GM18868 (cell line): Measurements from ENCODE around the gene NKD1.

Source experiments
- ATAC-seq: cut with Tn5 transposase; IDR thresholded peaks from one replicate; pipeline ENCODE4 v1.9.1; 2021; ENCODE audit warnings: mild to moderate bottlenecking, moderate library complexity; ENCODE audit not compliant: unreplicated experiment

Gene NKD1

DNA sequence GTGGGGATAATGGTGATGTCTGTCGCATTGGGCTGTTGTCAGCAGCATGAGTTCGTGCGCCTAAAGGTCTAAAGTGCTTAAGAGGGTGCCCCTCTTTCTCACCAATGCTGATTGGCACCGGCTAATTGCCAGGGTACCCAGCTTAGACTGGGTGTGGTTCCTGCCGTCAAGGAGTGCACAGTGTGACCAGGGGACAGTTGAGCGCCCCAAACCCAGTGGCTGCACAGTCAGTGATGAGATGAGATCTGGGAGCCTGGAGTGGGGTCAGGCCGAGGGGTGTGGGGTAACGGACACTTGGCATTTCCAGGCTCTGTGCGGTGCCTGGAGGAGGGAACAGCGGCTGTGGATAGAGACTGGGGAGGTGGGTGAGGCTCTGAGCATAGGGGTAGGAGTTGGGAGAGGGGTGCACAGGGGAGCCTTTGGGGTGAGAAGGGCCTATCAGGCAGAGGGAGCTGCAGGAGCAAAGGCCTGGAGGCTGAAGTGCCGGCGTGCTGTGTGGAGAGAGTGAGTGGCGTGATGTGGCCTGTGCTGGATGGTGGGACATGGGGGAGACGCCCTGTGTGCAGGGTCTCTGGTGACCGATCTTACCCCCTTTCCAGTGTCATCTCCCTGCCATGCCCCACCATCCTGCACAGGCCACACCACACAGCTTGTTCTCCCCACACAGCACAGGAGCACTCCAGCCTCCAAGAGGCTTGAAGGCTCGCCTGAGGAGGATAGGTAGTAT is 74.6 kb downstream of the NKD1 start:
- ATAC-seq = no peak

DNA sequence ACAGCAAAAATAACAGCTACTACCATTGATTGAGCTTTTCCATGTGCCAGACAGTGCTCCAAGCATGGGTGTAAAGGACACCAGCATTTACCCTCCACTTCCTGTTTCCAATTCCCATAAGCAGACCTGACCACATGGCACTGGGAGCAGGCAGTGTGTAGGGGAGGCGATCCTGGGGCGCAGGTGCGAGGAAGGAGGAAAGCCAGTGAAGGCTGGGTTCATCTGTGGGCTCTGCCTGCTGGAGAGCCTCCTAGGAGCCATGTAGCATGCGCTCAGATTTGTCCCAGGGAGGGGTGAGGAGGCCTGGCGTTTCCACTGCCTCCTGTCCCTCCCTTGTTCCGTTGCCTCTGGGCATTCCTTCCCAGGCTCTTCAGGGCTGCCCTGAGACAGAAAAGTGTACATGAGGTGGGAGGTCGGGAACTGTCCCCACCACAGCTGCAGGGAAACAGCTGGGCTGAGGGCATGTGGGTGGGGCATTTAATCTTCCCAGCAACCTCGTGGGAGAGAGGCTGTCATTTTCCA is 76.3 kb downstream of the NKD1 start:
- no peak for ATAC-seq

DNA sequence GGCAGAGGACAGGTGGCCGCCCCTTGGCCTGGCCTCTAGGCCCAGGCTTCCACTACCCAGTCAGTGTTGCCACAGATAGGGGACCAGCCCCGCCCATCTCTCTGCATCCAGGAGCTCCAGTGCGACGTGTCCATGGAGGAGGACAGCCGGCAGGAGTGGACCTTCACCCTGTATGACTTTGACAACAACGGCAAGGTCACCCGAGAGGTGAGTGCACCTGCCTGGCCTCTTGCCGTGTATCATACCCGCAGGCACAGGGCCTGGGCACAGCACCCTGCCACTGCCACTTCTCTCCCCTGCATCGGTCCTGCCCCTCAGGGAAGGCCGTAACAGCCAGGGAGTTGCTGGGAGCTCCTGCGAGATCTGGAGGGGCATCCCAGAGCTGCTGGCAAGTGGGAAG is 77.2 kb downstream of the NKD1 start:
- no peak for ATAC-seq

DNA sequence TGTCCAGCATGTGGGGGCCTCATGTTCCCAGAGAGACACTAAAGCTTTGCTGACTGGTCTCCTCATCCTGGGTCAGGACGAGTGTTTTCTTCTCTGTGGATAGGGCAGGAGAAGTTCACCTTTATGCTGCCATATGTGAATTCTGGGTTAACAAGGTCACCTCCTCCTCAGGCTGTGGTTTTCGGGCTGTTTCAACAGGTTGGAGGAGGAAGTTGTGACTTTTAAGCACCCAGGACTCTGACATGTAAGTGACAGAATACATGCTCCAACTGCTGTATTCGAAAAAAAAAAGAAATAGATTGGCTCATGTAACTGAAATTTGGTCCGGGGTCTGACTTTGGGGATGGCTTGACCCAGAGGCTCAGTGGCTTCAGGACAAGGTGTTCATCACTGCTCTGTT is 78.7 kb downstream of the NKD1 start:
- no peak for ATAC-seq

DNA sequence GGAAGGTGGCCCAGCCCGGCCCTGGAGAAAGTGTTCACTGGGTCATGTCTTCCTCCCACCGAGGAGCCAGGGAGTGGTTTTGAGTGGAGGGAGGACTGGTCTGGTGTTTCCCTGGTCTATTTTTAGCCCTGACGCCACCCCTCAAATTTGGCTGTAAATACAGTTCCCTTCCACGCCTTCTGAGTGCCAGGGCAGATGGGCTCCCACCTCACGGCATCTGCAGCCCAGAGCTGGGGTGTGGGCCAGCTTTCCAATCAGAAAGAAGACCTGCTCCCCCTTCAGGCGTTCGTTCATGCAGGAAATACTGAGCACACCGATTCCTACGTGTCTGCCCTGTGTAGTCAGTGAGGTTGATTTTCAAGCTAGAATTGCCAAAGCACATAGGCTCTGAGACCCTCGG is 79.2 kb downstream of the NKD1 start:
- ATAC-seq = peak; percentile 60

DNA sequence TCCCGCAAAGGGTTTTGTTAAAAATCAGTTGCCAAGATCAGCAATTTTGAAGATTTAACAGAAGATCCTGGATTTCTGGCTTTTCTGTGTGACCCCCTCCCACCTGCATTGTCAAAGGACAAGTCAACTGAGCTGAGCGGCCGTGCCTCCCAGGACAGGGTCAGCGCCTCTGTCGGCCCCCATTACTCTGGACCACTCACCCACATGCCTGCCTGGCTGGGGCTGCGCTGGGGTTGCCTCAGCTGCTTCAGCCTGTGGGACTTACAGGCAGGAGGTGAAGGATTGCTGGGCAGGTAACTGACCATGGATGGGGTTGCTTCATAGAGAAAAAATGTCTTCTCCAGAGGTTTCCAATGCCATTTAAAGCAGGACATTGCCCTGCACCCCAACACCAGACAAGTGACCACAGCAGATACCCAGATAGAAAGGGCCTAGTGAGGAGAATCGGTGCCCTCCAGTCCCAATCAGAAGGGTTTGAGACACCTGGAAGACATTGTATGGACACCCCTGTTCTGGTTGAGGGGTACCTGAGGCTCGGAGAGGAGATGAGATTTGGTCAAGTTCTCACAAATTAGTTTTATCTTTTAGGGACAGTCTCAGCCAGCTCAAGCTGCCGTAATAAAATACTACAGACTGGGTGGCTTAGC is 80.1 kb downstream of the NKD1 start:
- no peak for ATAC-seq

DNA sequence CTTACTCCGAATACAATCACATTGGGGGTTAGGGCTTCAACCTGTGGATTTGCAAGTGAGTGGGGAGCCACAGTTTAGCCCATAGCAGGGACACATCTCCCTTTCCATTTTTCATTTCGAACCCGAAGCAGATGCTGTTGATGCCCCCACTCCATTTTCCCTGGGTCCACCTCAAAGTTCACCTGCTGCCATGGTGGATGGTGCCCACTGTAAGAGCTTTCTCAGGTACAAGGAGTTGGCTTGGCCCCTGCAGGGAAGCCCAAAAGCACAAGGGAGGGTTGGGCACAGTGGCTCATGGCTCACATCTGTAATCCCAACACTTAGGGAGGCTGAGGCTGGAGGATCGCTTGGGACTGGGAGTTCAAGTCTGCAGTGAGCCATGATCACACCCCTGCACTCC is 81.1 kb downstream of the NKD1 start:
- ATAC-seq = no peak

DNA sequence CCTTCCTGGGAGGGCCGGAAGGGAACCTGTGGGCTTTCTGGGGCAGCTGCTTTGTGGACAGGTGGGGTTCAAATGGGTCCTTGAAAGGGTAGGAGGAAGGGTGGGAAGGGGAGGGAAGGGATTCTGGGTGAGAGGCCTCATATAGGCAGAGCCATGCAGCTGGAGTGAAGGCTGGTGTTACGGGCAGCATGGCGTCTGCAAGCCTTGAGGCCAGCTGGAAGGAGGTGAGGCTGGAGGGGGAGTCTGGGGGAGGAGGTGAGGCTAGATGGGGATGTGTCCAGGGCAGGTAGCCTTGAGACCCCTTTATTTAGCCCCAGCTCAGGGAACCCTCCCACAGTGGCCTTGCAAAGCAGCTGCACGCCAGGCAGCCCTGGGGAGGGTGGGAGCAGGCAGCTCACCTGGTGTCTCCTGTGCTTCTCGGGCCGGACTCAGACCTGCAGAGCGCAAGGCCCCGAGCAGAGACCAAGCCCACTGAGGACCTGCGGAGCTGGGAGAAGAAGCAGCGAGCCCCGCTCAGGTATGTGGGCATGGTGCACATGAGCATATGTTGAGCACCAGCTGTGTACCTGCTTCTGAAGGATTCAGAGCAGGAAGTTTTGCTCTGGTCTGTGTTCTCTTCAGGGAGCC is 82.3 kb downstream of the NKD1 start:
- ATAC-seq = no peak

DNA sequence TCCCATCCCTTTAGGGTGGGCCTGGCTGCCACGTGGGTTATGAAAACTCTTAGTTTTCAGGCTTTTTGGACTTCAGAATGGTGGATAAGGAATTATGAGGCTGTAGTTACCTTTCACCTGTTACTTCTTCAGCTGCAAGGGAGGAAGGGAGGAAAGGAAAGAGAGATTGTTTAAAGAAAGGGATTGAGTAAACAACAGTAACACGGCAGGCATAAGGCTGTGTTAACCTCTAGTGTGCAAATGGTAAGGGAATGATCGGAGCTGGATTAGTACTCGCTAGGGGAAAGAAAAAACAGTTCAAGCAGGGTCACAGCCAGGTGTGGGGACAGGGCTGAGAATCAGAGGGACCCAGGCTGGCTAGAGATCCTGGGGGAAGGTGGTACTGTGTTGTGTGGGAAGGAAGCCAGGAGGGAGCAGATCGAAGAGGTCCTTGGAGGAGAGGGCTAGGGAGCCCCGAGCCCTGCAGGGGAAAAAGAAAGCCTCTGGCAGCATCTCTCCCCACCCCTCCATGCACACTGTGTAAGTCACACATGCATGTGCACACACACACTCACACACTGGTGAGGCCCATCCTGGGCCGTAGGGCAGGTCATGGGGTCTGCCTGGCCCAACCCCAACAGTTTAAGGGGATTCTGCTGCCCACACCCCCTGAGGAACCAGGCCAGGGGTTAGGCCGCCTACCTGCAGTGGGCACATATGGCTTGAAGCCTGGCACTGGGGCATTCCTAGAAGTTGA is 83.2 kb downstream of the NKD1 start:
- no peak for ATAC-seq

DNA sequence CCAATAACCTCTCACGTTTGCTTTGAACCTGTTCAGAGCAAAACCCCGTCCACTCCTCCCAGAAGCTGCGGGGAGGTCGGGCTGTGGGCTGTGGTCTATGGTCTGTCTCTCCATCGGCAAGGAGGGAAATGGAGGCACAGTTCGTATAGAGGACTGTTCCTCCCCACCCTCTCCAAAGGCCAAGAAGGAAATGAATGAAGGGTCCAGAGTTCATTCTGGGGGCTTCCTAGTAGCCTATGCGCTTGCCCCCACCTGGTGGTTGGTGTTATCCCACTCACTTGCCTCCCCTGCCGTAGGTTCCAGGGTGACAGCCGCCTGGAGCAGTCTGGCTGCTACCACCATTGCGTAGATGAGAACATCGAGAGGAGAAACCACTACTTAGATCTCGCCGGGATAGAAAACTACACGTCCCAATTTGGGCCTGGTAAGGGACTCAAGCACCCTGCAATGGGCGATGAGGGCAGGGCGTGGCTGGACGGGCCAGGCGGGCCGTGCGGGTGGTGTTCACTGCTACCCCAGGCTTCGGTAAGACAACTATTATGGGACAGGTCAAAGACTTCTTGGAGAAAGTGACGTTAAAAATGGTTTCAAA is 83.9 kb downstream of the NKD1 start:
- no peak for ATAC-seq

DNA sequence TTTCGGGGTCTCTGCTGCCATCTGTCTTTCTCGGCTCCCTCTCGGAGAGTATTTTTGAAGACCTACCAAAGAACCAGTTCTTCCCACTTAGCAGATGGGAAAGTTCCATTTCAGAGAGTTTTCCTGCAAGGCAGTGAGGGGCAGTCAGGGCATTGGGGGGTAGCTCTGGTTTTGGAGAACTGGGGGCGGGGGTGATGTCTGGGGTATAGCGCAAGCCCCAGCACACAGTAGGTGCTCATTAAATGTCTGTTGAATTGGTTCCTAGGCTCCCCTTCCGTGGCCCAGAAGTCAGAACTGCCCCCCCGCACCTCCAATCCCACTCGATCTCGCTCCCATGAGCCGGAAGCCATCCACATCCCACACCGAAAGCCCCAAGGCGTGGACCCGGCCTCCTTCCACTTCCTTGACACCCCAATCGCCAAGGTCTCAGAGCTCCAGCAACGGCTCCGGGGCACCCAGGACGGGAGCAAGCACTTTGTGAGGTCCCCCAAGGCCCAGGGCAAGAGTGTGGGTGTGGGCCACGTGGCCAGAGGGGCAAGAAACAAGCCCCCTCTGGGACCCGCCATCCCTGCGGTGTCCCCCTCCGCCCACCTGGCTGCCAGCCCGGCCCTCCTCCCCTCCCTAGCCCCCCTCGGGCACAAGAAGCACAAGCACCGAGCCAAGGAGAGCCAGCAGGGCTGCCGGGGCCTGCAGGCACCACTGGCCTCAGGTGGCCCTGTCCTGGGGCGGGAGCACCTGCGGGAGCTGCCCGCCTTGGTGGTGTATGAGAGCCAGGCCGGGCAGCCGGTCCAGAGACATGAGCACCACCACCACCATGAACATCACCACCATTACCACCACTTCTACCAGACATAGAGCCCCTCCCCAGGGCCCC is 85.0 kb downstream of the NKD1 start:
- ATAC-seq = no peak

DNA sequence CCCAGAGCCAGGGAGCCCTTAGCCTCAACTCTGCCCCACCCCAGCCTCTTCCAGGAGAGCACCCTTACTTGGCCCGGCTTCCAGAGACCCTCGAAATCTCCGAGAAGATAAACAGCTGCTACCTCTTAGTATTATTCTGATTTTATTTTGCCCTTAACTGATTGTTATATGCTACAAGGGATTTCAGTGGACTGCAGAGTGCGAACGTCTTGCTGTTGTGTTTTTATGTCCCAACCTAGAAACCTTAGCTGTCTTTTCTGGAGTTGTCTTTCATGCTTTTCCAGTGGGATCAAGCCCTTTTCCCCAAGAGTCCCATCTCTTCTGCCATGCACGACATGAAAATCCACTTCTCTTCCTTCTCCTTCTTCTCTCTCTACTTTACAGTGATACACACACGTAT is 85.9 kb downstream of the NKD1 start:
- no peak for ATAC-seq

DNA sequence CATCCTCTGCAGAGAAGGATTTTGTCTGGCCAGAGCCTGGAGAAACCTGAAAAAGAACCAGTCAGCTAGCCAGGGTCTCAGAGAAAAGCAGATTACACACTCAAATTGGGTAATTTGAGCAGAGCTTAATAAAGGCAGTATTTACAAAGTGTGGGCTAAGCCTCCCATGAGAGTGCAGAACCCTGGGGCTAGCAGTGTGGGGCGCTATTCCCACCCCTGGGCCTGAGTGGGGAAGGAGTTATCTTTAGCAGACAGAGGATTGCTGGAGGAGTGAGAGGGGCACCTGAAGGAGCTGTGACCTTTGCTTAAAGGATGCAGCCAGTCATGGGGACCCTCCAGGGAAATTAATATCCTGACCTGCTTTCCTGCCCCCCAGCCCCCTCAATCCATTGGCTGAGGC is 86.8 kb downstream of the NKD1 start:
- no peak for ATAC-seq

DNA sequence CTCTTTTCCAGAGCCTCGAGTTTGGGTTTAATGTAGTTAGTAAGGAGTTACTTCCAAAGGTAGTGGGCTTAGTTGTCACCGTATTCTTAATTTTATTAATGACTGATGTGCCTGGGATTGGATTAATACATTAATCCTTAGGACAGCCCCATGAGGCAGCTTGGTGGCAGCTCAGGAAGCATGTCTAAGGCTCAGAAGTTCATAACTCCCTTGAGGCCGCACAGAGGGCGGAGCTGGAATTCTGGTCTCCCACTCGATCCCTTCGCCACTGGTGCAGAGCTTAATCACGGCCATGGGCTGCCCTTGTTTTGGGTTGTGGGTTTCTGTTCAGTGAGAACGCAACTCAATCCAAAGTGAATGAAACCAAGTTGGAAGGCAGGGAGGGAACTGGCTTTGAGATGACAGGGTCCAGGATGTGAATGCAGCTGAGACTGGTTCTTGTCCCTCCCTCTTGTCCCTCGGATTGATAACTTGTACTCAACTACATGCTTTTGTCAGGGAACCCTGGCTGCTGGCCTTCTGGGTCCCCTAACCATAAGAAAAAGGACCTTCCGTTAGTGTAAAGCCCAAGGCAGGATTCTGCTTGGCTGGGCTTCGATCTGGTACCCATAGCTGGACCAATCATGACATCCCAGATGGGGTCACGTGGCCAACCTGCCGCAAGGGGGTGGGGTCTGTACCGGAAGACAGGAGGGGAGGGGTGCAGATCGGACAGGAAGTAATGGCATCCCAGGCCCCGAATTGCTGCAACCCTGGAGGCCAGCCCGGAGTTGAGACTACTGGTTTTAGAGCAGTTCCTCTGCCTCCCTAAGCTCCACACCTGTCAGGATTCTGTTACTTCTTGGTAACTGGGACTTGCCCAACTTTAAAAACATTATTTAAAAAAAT is 87.6 kb downstream of the NKD1 start:
- ATAC-seq = no peak

DNA sequence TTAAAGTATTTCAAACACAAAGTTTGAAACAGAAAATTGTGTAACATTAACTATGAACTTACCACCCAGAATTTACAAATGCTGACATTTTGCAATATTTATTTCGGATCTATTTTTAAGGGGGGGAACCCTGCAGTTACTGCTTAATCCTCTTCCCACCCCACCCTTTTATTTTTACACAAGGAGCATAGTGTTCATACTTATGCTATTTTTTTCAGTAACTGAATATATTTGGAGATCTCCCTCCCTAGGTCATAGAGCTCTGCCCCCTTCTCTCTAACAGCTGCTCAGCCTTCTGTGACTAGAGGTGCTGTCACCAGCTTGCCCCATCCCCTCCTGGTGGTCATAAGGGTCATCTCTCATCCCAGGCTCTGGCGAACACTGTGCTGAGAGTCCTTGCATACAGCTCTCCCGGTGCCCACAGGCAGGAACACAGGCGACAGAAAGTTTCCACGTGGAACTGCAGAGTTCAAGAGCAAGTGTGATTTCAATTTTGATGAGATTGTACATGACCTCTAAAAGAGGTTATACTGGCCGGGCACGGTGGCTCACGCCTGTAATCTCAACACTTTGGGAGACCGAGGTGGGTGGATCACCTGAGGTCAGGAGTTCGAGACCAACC is 88.7 kb downstream of the NKD1 start:
- no peak for ATAC-seq

DNA sequence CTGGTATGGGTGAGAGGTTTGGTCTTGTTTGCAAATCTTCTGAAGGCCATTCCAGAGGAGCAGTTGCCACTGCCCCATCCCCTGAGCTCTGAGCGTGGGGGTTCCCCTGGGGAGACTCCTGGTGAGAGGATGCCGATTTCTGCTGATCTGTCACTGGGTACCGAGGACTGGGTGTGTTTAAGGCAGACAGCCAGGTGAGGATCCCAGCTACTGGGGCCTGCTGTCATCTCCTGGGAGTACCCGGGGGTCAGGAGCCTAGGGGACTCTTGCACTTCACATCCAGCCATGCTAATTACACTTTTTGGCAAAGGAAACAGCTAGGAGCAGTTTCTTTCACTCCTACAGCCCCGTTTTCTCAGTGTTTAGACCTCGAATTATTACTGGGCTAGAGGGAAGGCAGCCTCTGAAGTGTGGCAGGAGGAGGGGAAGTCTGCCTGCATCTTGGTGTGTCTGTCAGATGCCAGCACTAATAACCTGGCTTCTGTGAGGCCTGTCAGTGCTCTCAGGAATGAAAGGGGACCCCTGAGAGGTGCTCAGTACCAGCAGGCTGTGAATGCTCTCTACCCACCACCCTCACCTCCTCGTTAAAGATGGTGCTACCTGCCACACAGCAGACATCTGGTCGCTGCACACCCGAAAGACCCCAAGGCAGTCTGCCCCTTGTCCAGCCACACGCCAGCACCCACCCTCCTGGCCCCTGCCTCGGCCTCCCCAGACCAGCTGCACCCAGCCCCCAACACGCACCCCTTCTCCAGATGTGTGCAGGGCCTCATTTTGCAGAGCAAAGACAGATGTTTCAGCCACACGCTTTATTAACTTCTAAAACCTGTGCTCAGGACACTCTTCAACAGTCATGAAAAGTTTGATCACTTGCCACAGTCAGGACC is 89.8 kb downstream of the NKD1 start:
- no peak for ATAC-seq

DNA sequence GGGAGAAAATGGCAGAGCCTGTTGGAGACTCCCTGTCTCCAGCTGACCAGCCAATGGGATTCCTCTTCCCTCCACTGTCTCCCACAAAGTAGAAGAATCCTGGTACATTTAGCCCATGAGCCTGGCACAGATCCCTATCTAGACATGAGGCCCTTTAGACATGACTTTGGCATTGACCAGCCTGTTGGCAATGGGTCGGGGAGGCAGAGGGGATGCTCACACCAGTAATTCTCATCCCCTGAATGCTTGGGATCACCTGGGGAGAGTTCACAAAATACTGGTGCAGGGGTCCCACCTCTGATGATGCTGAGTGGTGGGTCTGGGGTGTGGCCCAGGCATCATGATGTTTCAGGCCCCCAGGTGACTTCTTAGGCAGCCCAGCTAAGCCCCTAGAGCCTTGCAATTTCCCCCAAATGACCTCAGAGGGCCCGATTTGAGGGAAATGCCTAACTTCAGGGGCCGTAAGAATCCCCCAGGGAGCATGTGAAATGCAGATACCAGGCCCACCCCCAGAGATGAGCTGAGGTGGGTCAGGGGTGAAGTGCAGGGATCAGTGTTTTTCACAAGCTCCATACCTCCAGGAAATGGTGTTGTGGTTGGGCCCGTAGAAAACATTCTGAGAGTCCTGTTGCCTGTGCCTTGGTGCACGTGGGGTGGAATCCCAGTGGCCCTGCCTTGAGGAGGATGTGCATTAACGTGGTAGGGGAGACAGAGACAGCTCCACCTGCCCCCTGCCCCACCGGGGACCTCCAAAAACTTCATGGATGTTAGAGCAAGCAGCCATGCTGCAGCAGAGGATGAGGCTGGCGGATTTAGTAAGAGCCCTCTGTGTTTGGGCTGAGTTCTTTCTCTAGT is 90.8 kb downstream of the NKD1 start:
- no peak for ATAC-seq
